H7 (cell line): Measurements from ENCODE around the gene SLC24A4. TPM values are rescaled to one million over a fixed set of nuclear protein-coding genes. Genes with fewer than 3 reads are reported as not detected.

ENCODE experiments used
- DNase-seq: peaks from one replicate; pipeline ENCODE4 v3.0.0; 2012
- H3K27me3 ChIP-seq: 2 replicates; pipeline ENCODE4 v1.6.0; 2011; ENCODE audit warnings: mild to moderate bottlenecking, low read length; ENCODE audit not compliant: control insufficient read depth, insufficient read depth
- H3K36me3 ChIP-seq: replicated peaks from 2 replicates; pipeline ENCODE4 v1.5.1; 2011; ENCODE audit warnings: low read length; ENCODE audit not compliant: control insufficient read depth, insufficient read depth
- H3K4me3 ChIP-seq: 2 replicates; pipeline ENCODE4 v1.5.1; 2011; ENCODE audit warnings: low read depth, mild to moderate bottlenecking, control low read depth, low read length, moderate library complexity; ENCODE audit not compliant: insufficient read depth
- total RNA-seq: library from RNA; depleted of rRNA; stranded (reverse); fragments of >200 nt; shearing (Covaris generic); gene quantifications from 2 replicates; pipeline ENCODE4 v1.2.3, GENCODE V29; 2014

Gene SLC24A4
- total RNA-seq, 1 experiment from 2014 or later: under 0.01 TPM

DNA sequence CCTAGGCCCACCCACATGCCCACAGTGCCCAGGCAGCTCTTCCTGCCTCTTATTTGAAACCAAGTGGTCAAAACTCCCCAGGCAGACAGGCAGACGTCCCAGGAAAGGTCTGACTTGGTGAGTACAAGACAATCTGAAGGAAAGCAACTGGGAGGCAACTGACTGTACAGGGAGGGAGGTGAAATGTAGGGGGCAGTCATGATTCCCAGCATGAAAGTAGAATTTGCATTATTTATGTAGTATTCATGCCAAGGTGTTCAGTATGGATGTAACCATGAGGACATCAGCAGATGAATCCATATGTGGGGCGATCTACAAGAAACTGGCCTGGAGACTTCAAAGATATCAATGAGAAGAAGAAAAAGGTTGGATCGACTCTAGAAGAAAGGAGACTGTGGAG, 46.1 kb downstream of the SLC24A4 start:
- Histone ChIP-seq H3K36me3 (no peaks in the 10 kb centered on the region), H3K27me3 (no peaks in the 10 kb centered on the region), H3K4me3 (no peak overlapping the region)
- no peak for DNase-seq

- no peaks in the 10 kb centered on the region for H3K27me3 ChIP-seq
- no peak for DNase-seq
- H3K4me3 ChIP-seq: no peak overlapping the region
- H3K36me3 ChIP-seq: no peaks in the 10 kb centered on the region
These were observed 49.3 kb downstream of the SLC24A4 start for GRCh38 chr14:92372230-92372629.

GRCh38 chr14:92373336-92373735, 50.4 kb downstream of the SLC24A4 start:
- no peak for DNase-seq
- Histone ChIP-seq H3K36me3 (no peaks in the 10 kb centered on the region), H3K4me3 (no peak overlapping the region), H3K27me3 (no peaks in the 10 kb centered on the region)

- no peak for DNase-seq
These were observed 57.2 kb downstream of the SLC24A4 start for GRCh38 chr14:92380131-92380530.

GRCh38 chr14:92380582-92380981, 57.6 kb downstream of the SLC24A4 start:
- Histone ChIP-seq H3K4me3 (no peak overlapping the region), H3K27me3 (no peaks in the 10 kb centered on the region), H3K36me3 (no peaks in the 10 kb centered on the region)
- DNase-seq: no peak

More at GRCh38 chr14:92380131-92380530, 57.2 kb downstream of the SLC24A4 start:
- no peaks in the 10 kb centered on the region for H3K36me3 ChIP-seq
- H3K4me3 ChIP-seq: no peak overlapping the region
- H3K27me3 ChIP-seq: no peaks in the 10 kb centered on the region

- H3K36me3 ChIP-seq: no peaks in the 10 kb centered on the region
- DNase-seq: peak; percentile 78
- H3K27me3 ChIP-seq: no peaks in the 10 kb centered on the region
- no peak overlapping the region for H3K4me3 ChIP-seq
These were observed 59.7 kb downstream of the SLC24A4 start for GRCh38 chr14:92382677-92383076.

GRCh38 chr14:92383805-92384204, 60.8 kb downstream of the SLC24A4 start:
- H3K36me3 ChIP-seq: no peaks in the 10 kb centered on the region
- no peak overlapping the region for H3K4me3 ChIP-seq
- DNase-seq: no peak
- H3K27me3 ChIP-seq: no peaks in the 10 kb centered on the region

GRCh38 chr14:92384461-92385133, 61.6 kb downstream of the SLC24A4 start:
- DNase-seq: peak; percentile 61
- Histone ChIP-seq H3K36me3 (no peaks in the 10 kb centered on the region), H3K27me3 (no peaks in the 10 kb centered on the region), H3K4me3 (no peak overlapping the region)

DNA sequence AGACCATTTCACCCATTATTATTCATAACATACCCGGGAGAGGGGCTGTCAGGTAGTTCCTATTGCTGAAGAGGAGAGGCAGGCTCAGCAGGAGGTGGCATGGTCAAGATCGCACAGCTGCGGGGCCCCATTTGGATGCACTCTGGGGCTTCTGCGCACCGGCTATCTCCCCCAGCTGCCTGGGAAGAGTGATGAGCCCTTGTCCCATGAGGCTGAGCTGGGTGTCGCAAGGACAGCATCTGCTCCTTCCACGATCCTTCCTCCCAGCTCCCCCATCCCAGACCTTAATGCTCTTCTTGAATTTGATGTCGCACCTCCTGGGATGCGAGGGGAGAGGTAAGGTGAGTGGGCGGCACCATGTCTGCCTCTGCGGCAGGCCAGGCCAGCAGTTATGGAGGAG, 62.6 kb downstream of the SLC24A4 start:
- Histone ChIP-seq H3K4me3 (no peak overlapping the region), H3K36me3 (no peaks in the 10 kb centered on the region), H3K27me3 (no peaks in the 10 kb centered on the region)
- DNase-seq: no peak

GRCh38 chr14:92386165-92386564, 63.2 kb downstream of the SLC24A4 start:
- H3K4me3 ChIP-seq: no peak overlapping the region
- H3K27me3 ChIP-seq: no peaks in the 10 kb centered on the region
- DNase-seq: no peak
- H3K36me3 ChIP-seq: no peaks in the 10 kb centered on the region

GRCh38 chr14:92386637-92387036, 63.7 kb downstream of the SLC24A4 start:
- no peak for DNase-seq
- H3K36me3 ChIP-seq: no peaks in the 10 kb centered on the region
- no peak overlapping the region for H3K4me3 ChIP-seq
- H3K27me3 ChIP-seq: no peaks in the 10 kb centered on the region

DNA sequence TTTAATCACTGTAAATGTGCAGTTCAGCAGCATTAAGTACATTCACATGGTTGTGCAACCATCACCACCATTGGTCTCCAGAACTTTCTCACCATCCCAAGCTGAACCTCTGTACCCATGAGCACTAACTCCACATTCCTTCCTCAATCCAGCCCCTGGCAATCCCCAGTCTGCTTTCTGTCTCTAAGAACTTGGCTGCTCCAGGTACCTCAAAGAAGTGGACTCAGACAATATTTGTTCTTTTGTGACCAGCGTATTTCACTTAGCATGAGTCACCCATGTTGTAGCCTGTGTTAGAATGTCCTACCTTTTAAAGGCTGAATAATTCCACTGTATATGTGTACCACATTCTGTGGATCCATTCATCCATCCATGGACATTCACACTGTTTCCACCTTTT, 64.6 kb downstream of the SLC24A4 start:
- no peaks in the 10 kb centered on the region for H3K36me3 ChIP-seq
- DNase-seq: no peak
- H3K27me3 ChIP-seq: no peaks in the 10 kb centered on the region
- H3K4me3 ChIP-seq: no peak overlapping the region

- DNase-seq: no peak
- no peaks in the 10 kb centered on the region for H3K27me3 ChIP-seq
- no peaks in the 10 kb centered on the region for H3K36me3 ChIP-seq
- H3K4me3 ChIP-seq: no peak overlapping the region
These were observed 66.7 kb downstream of the SLC24A4 start for GRCh38 chr14:92389598-92390158.

DNA sequence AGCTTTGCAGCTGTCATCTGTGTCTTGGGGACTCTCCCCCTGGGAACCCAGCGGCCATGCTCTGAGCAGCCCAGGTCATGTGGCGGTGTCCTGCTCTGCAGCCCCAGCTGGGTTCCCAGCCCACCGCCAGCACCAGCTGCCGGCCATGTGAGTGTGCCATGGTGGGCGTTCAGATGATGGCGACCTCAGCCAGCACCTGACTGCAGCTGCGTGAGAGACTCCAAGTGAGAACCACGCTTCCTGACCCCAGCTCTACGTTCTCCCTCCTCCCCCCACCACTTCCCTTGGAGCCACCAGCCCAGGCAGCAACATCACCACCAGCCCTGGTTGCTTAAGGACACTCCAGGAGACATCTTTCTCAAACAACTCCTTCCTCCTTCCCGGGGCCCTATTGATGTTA, 68.8 kb downstream of the SLC24A4 start:
- no peak overlapping the region for H3K4me3 ChIP-seq
- no peaks in the 10 kb centered on the region for H3K36me3 ChIP-seq
- no peaks in the 10 kb centered on the region for H3K27me3 ChIP-seq
- DNase-seq: no peak

GRCh38 chr14:92392711-92393110, 69.7 kb downstream of the SLC24A4 start:
- Histone ChIP-seq H3K4me3 (no peak overlapping the region), H3K36me3 (no peaks in the 10 kb centered on the region), H3K27me3 (no peaks in the 10 kb centered on the region)
- no peak for DNase-seq
